B cell (primary cell): Measurements from ENCODE around the gene SMAD9. TPM values are rescaled to one million over a fixed set of nuclear protein-coding genes. Genes with fewer than 3 reads are reported as not detected.
A peak's percentile ranks its signal among the peaks of the same experiment; 100 is the strongest.

Experiments used
- ATAC-seq: fragments of 200-7000 bp; cut with Tn5 transposase; one replicate; pipeline ENCODE4 v1.10.0; 2021; ENCODE audit warnings: low read depth, mild to moderate bottlenecking, moderate number of reproducible peaks, moderate library complexity
- CTCF ChIA-PET: fragments of 350-600 bp; sonication (Branson Sonifier 250); formaldehyde crosslinking; loops from one replicate; lab custom pipeline; 2021; ENCODE audit warnings: antibody characterized with exemption, inconsistent platforms; lab: Charles Lee
- POLR2A ChIA-PET: fragments of 350-600 bp; sonication (Branson Sonifier 250); formaldehyde crosslinking; loops from one replicate; lab custom pipeline; 2021; ENCODE audit warnings: antibody characterized with exemption; lab: Charles Lee
- DNase-seq: peaks from one replicate; pipeline ENCODE4 v3.0.0; 2013
- H2AFZ ChIP-seq: 2 replicates; pipeline ENCODE4 v1.6.1; 2012; ENCODE audit warnings: mild to moderate bottlenecking, low read depth, low read length; ENCODE audit not compliant: insufficient read depth, poor library complexity, severe bottlenecking
- H3K27ac ChIP-seq, 2 donors: 1 replicate in 1 of 2; 2 replicates in 1 of 2; pipeline ENCODE4 v1.5.1; 2012 to 2013; ENCODE audit warnings: low read length in 2 of 2, mild to moderate bottlenecking in 2 of 2, moderate library complexity in 1 of 2
- H3K27me3 ChIP-seq, 4 experiments: fragments of 200-600 bp in 1 of 4; sonication (generic) in 1 of 4; replicated peaks in 1 of 4; 1 replicate in 2 of 4; 2 replicates in 2 of 4; pipeline versions ENCODE4 v1.6.1 to v1.7.0; 2013 to 2016; ENCODE audit warnings: low read length in 3 of 4, mild to moderate bottlenecking in 2 of 4, mixed read lengths in 1 of 4, moderate library complexity in 1 of 4; ENCODE audit not compliant: insufficient read depth in 4 of 4, control insufficient read depth in 3 of 4; ENCODE audit errors: control extremely low read depth in 1 of 4
- H3K36me3 ChIP-seq, 2 experiments: replicated peaks in 1 of 2; 1 replicate in 1 of 2; 2 replicates in 1 of 2; pipeline versions ENCODE4 v1.6.1 to v1.7.1; 2013; ENCODE audit warnings: low read length in 1 of 2; ENCODE audit not compliant: insufficient read depth in 2 of 2, control insufficient read depth in 1 of 2; ENCODE audit errors: control extremely low read depth in 1 of 2, extremely low read depth in 1 of 2
- H3K4me1 ChIP-seq, 2 donors: fragments of 200-600 bp in 1 of 2; sonication (generic) in 1 of 2; 1 replicate in 1 of 2; 2 replicates in 1 of 2; pipeline versions ENCODE4 v1.5.1 to v1.6.1; 2013 to 2017; ENCODE audit warnings: low read length in 2 of 2; ENCODE audit not compliant: control insufficient read depth in 2 of 2, insufficient read depth in 2 of 2
- H3K4me2 ChIP-seq: replicated peaks from 2 replicates; pipeline ENCODE3; 2012; ENCODE audit warnings: mild to moderate bottlenecking, low read depth, low read length; ENCODE audit not compliant: poor library complexity, severe bottlenecking
- H3K4me3 ChIP-seq, 5 experiments: fragments of 200-600 bp in 1 of 5; sonication (generic) in 1 of 5; 1 replicate in 3 of 5; 2 replicates in 2 of 5; pipeline versions ENCODE4 v1.5.1 to v1.7.0; 2011 to 2016; ENCODE audit warnings: low read length in 4 of 5, mild to moderate bottlenecking in 4 of 5, low read depth in 2 of 5, control low read depth in 1 of 5, moderate library complexity in 1 of 5; ENCODE audit not compliant: insufficient read depth in 1 of 5; ENCODE audit errors: control extremely low read depth in 1 of 5, extremely low read depth in 1 of 5
- H3K79me2 ChIP-seq: fragments of 200-600 bp; sonication (generic); one replicate; pipeline ENCODE4 v1.6.0; 2016; ENCODE audit warnings: low read length; ENCODE audit not compliant: control insufficient read depth, insufficient read depth
- H3K9ac ChIP-seq: fragments of 200-600 bp; sonication (generic); 2 replicates; pipeline ENCODE4 v1.6.1; 2017; ENCODE audit warnings: mild to moderate bottlenecking, low read length, moderate library complexity
- H3K9me3 ChIP-seq, 3 donors: one replicate each; pipeline versions ENCODE4 v1.6.1 to v1.7.1; 2013; ENCODE audit warnings: low read length in 2 of 3; ENCODE audit not compliant: control insufficient read depth in 2 of 3, insufficient read depth in 1 of 3; ENCODE audit errors: control extremely low read depth in 1 of 3
- H4K20me1 ChIP-seq: 2 replicates; pipeline ENCODE4 v1.6.0; 2012; ENCODE audit warnings: mild to moderate bottlenecking, low read length; ENCODE audit not compliant: insufficient read depth, control insufficient read depth, poor library complexity, severe bottlenecking
- H3K27ac Mint-ChIP-seq: one replicate; pipeline ENCODE4 v1.8.0; 2021; ENCODE audit warnings: mixed read lengths
- H3K27me3 Mint-ChIP-seq: one replicate; pipeline ENCODE4 v1.8.0; 2021; ENCODE audit warnings: mixed read lengths
- H3K4me1 Mint-ChIP-seq: one replicate; pipeline ENCODE4 v1.8.0; 2021; ENCODE audit warnings: mixed read lengths
- H3K4me3 Mint-ChIP-seq: one replicate; pipeline ENCODE4 v1.8.0; 2021; ENCODE audit warnings: mixed read lengths
- H3K9me3 Mint-ChIP-seq: one replicate; pipeline ENCODE4 v1.8.0; 2022; ENCODE audit warnings: mixed read lengths; ENCODE audit not compliant: insufficient read depth
- EZH2 ChIP-seq: IDR thresholded peaks from 2 replicates; pipeline ENCODE4 v1.6.1; 2012; ENCODE audit warnings: borderline replicate concordance, low read depth, mild to moderate bottlenecking, moderate library complexity, low read length; ENCODE audit not compliant: insufficient read depth, poor library complexity, severe bottlenecking
- whole genome bisulfite sequencing: methylation state at CpG from one replicate; pipeline ENCODE4 v1.1.5; 2013; ENCODE audit warnings: missing lambda C conversion rate; ENCODE audit not compliant: insufficient coverage; 5-methylcytosine and 5-hydroxymethylcytosine counted together
- intact Hi-C: fragments of 100-400 bp; cut with micrococcal nuclease; formaldehyde crosslinking; loops from one replicate; pipeline ENCODE4 v1.10.0; 2022
- polyA plus RNA-seq: library from polyadenylated mRNA; depleted of rRNA; stranded (reverse); fragments of >200 nt; gene quantifications from 2 replicates; pipeline ENCODE4 v1.2.3, GENCODE V29; 2012
- total RNA-seq, 2 donors: library from RNA; stranded (reverse); fragments of 120-200 nt in 1 of 2; gene quantifications; 1 replicate in 1 of 2; 2 replicates in 1 of 2; pipeline versions ENCODE4 v1.2.3 to v1.2.4, GENCODE V29; 2013 to 2022
- TF ChIP-seq, protein P1 (sequence below): fragments of 200-600 bp; IDR thresholded peaks from one replicate; pipeline ENCODE4 v1.8.0; 2022; ENCODE audit warnings: antibody characterized with exemption, mild to moderate bottlenecking

SMAD9 gene
- total and polyA plus RNA-seq, 2 donors (not counting 1 experiment from before 2014, with no cell fraction given), result not detected

DNA sequence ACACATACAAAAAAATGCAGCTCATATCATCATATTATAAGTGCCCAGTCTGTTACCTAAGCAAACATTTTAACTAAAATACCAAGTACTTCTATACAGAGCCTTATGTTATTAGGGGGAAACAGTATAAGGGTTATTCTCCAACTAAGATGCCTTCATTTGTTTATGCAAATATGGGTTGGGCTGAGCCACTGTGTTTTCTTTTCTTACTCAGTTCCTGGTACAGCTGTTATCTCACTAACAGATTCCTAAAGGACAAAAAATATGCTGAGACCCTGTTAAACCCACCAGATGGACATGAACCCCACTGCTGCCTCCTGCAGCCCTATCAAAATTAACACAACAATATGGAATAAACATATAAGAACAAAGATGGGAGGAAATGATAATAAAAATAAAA, 34.5 kb upstream of the SMAD9 start:
- Histone ChIP-seq H3K36me3 (peaks cover 11 to 41% of the 10 kb centered on the region in 2 experiments), H3K9ac (no peak overlapping the region), H3K4me2 (no peak overlapping the region), H3K27me3 (no peaks in the 10 kb centered on the region), H3K4me3 (no peak overlapping the region), H3K27ac (no peak overlapping the region), H3K4me1 (peaks cover 0 to 5% of the 10 kb centered on the region in 2 donors), H4K20me1 (no peaks in the 10 kb centered on the region), H3K9me3 (no peaks in the 10 kb centered on the region), H2AFZ (no peak overlapping the region), H3K79me2 (no peaks in the 10 kb centered on the region)
- Mint-ChIP-seq H3K4me1 (peaks cover 3% of the 10 kb centered on the region), H3K27ac (no peak overlapping the region), H3K4me3 (no peak overlapping the region), H3K9me3 (no peaks in the 10 kb centered on the region), H3K27me3 (no peaks in the 10 kb centered on the region)
- intact Hi-C loops, result no loop called here
- ChIA-PET CTCF (interaction anchor here (0.9 kb wide), 1 partner anchor 27 kb away, joined by 3 read pairs; no protein-coding TSS in a partner anchor), POLR2A (no interaction called here)
- no peak for TF ChIP-seq EZH2
- TF ChIP-seq, protein P1, sequence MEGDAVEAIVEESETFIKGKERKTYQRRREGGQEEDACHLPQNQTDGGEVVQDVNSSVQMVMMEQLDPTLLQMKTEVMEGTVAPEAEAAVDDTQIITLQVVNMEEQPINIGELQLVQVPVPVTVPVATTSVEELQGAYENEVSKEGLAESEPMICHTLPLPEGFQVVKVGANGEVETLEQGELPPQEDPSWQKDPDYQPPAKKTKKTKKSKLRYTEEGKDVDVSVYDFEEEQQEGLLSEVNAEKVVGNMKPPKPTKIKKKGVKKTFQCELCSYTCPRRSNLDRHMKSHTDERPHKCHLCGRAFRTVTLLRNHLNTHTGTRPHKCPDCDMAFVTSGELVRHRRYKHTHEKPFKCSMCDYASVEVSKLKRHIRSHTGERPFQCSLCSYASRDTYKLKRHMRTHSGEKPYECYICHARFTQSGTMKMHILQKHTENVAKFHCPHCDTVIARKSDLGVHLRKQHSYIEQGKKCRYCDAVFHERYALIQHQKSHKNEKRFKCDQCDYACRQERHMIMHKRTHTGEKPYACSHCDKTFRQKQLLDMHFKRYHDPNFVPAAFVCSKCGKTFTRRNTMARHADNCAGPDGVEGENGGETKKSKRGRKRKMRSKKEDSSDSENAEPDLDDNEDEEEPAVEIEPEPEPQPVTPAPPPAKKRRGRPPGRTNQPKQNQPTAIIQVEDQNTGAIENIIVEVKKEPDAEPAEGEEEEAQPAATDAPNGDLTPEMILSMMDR, result no peak
- no peak for ATAC-seq
- DNase-seq, result no peak

DNA sequence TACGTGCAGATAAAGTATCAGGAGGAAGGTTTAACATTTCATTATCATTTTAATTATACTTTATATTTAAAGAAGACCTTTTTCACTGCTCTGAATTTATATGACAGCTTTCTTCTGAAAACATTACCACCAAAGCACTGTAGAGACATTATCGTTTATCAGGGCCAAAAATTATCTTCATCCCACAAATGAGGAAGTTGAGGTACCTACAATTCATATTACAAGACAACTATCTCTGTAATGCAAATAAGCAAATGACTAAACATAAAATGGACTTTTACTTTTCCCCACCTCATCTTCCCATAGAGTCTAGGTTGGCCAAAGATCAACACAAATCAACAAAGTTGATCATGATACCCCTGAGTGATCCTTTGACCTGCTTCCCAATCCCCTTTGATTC, 30.9 kb upstream of the SMAD9 start:
- ChIA-PET CTCF (no interaction called here), POLR2A (no interaction called here)
- no CpG with 5 or more reads among the region's 2 CpGs for WGBS

More for the DNA sequence above, 30.9 kb upstream of the SMAD9 start:
- Histone ChIP-seq H3K4me2 (no peak overlapping the region), H3K27ac (no peak overlapping the region), H3K9ac (no peak overlapping the region), H3K4me3 (no peak overlapping the region), H3K4me1 (peaks cover 0 to 5% of the 10 kb centered on the region in 2 donors), H2AFZ (no peak overlapping the region), H3K79me2 (no peaks in the 10 kb centered on the region), H3K36me3 (peaks cover 11 to 39% of the 10 kb centered on the region in 2 experiments), H3K9me3 (no peaks in the 10 kb centered on the region), H3K27me3 (no peaks in the 10 kb centered on the region), H4K20me1 (no peaks in the 10 kb centered on the region)
- Mint-ChIP-seq H3K9me3 (no peaks in the 10 kb centered on the region), H3K27me3 (no peaks in the 10 kb centered on the region), H3K4me1 (peaks cover 3% of the 10 kb centered on the region), H3K27ac (peak overlapping the region; percentile 11), H3K4me3 (no peak overlapping the region)
- TF ChIP-seq, protein P1, result no peak
- no peak for TF ChIP-seq EZH2
- ATAC-seq, result no peak
- intact Hi-C loops, result no loop called here
- DNase-seq, result no peak
